RWPE1 (cell line): ENCODE data around the gene SPAST.

Experiments used
- CTCF ChIA-PET: fragments of 350-600 bp; sonication (Branson Sonifier 250); formaldehyde crosslinking; extraction: SDS; loops from one replicate; lab custom pipeline; 2021; lab: Yijun Ruan, JAX
- POLR2A ChIA-PET: fragments of 400-600 bp; formaldehyde crosslinking; extraction: SDS; loops from one replicate; lab custom pipeline; 2020; ENCODE audit warnings: antibody characterized with exemption; ENCODE audit not compliant: low non-redundant PET; lab: Yijun Ruan, JAX
- DNase-seq: peaks from one replicate; pipeline ENCODE4 v3.0.0; 2012; ENCODE audit warnings: low spot score
- H3K27ac ChIP-seq: fragments of 450-650 bp; 2 replicates; pipeline ENCODE4 v1.5.1; 2017
- TF ChIP-seq, protein P1 (sequence below): fragments of 450-650 bp; conservative IDR thresholded peaks from 2 replicates; pipeline ENCODE4 v1.5.1; 2017; ENCODE audit warnings: low read depth, mild to moderate bottlenecking

SPAST gene

GRCh38 chr2:32058130-32058529, 5.2 kb upstream of the SPAST start:
- TF ChIP-seq, protein P1, sequence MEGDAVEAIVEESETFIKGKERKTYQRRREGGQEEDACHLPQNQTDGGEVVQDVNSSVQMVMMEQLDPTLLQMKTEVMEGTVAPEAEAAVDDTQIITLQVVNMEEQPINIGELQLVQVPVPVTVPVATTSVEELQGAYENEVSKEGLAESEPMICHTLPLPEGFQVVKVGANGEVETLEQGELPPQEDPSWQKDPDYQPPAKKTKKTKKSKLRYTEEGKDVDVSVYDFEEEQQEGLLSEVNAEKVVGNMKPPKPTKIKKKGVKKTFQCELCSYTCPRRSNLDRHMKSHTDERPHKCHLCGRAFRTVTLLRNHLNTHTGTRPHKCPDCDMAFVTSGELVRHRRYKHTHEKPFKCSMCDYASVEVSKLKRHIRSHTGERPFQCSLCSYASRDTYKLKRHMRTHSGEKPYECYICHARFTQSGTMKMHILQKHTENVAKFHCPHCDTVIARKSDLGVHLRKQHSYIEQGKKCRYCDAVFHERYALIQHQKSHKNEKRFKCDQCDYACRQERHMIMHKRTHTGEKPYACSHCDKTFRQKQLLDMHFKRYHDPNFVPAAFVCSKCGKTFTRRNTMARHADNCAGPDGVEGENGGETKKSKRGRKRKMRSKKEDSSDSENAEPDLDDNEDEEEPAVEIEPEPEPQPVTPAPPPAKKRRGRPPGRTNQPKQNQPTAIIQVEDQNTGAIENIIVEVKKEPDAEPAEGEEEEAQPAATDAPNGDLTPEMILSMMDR, result no peak
- POLR2A ChIA-PET, result no interaction called here
- H3K27ac ChIP-seq, result no peak overlapping the region
- CTCF ChIA-PET, result no interaction called here
- no peak for DNase-seq

- ChIA-PET POLR2A (no interaction called here), CTCF (no interaction called here)
- DNase-seq, result no peak
- TF ChIP-seq, protein P1, result no peak
- H3K27ac ChIP-seq, result no peak overlapping the region
These were observed 3.1 kb upstream of the SPAST start for GRCh38 chr2:32060266-32060665.

GRCh38 chr2:32061430-32061829, 1.9 kb upstream of the SPAST start:
- ChIA-PET POLR2A (interaction anchor here (2.3 to 2.6 kb wide), 2 partner anchors 22 to 104 kb away, joined by 9 to 14 read pairs; partner anchors contain the start of genes DPY30 and SLC30A6), CTCF (interaction anchor here (0.7 kb wide), 1 partner anchor 51 kb away, joined by 3 read pairs; no protein-coding TSS in a partner anchor)
- TF ChIP-seq, protein P1, result no peak
- H3K27ac ChIP-seq, result peak overlapping the region; percentile 55
- no peak for DNase-seq

DNA sequence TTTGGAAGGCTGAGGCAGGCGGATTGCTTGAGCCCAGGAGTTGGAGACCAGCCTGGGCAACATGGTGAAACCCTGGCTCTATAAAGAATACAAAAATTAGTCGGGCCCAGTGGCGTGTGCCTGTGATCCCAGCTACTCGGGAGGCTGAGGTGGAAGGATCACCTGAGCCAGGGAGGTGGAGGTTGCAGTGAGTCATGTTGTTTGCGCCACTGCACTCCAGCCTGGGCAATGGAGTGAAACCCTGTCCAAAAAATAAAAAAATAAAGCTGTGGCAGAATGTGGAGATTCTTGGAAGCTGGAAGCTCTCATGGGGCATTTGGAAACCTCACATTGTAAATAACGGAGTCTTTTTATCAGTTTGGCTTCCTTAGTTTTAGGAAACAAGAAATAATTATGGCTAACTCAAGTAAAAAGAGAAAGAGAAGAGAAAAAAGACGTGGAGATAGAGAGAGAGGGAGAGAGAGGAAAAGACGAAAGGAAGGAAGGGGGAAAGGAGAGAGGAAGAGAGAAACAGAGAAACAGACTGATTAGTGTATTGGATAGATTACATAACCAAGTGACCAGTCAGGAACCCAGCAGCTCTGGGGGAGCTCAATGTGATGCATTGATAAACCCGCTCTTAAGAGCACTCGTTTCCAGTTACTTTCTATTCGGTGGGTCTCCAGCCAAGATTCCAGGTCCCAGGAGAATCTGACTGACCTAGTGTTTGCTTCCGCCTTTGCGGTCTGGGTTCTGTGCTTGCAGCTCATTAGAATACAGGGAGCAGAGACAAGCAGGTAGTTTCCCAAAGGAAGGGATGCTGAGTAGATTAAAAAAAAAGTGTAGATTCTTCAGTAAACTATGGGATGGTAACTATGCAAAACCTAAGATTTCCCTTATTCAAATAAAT, 1.1 kb upstream of the SPAST start:
- DNase-seq, result peak; percentile 23
- POLR2A ChIA-PET, result interaction anchor here (0.6 to 2.6 kb wide), 3 partner anchors 22 to 103 kb away, joined by 3 to 14 read pairs (median 9); partner anchors contain the start of genes DPY30 and SLC30A6
- peak overlapping the region; percentile 94 for H3K27ac ChIP-seq
- TF ChIP-seq, protein P1, result no peak
- CTCF ChIA-PET, result interaction anchor here (0.7 to 0.8 kb wide), 3 partner anchors 10 to 1351 kb away, joined by 3 read pairs; no protein-coding TSS in a partner anchor

DNA sequence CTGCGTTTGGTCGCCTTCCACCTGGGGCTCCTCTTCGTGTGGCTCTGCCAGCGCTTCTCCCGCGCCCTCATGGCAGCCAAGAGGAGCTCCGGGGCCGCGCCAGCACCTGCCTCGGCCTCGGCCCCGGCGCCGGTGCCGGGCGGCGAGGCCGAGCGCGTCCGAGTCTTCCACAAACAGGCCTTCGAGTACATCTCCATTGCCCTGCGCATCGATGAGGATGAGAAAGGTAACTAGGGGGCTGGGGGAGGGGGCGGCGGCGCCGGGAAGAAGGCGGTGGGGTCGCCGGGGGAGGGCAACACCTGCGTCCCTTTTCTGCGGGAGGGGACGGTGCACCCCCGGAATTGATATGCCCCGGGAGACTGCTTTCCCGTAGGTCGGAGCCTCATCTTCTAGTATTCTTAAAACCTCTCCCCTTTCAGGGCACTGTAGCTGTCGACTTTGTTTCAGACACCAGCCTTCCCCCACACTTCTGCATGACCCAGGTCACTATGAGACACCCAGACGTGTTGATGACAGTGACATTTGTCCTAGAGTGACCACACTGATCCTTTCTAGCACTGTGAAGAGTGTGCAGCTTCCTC, 755 bp downstream of the SPAST start:
- DNase-seq, result peak; percentile 21
- TF ChIP-seq, protein P1, result no peak
- CTCF ChIA-PET, result interaction anchor here (0.7 kb wide), 1 partner anchor 8 kb away, joined by 3 read pairs; no protein-coding TSS in a partner anchor
- POLR2A ChIA-PET, result interaction anchor here (0.6 to 2.6 kb wide), 3 partner anchors 16 to 26 kb away, joined by 3 to 14 read pairs (median 6); partner anchors contain the start of gene DPY30
- peak overlapping the region; percentile 94 for H3K27ac ChIP-seq

GRCh38 chr2:32064713-32065112, 1.4 kb downstream of the SPAST start:
- H3K27ac ChIP-seq, result no peak overlapping the region

More at GRCh38 chr2:32064713-32065112, 1.4 kb downstream of the SPAST start:
- no peak for DNase-seq
- TF ChIP-seq, protein P1, result no peak
- CTCF ChIA-PET, result interaction anchor here (0.7 kb wide), 1 partner anchor 8 kb away, joined by 3 read pairs; no protein-coding TSS in a partner anchor
- POLR2A ChIA-PET, result interaction anchor here (0.6 to 1.3 kb wide), 2 partner anchors 17 to 26 kb away, joined by 3 to 6 read pairs; no protein-coding TSS in a partner anchor
